ENCODE measurements around the gene COA8.

Gene COA8

DNA sequence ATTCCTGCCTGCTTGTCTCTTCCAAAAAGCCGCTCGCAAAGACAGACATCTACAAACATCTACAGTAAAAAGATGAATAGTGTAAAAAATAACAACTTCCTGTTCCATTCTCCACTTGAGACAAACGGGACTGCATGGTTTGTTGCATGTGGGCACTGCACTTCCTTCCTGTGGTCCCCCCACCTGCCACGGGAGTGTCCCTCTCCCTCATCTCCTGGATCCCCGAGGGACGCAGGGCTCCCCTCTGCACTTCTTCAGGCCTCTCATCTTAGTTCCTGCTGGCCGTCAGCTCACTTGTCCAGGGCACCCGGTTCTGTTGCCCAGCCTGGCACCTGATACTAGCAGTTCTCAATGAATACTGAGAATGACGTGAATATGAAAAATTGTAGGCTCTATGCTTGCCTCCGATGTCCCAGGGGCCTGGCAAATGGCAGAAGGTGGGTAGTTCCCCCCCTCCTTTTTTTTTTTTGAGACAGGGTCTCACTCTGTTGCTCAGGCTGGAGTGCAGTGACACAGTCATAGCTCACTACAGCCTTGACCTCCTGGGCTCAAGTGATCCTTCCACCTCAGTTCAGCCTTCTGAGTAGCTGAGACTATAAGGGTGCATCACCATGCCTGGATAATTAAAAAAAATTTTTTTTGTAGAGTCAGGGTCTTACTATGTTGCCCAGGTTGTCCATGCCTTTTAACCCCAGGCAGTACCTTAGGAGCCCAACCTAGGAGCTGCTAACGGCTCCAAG, 62.8 kb downstream of the COA8 start:
- no peak for DNase-seq

DNA sequence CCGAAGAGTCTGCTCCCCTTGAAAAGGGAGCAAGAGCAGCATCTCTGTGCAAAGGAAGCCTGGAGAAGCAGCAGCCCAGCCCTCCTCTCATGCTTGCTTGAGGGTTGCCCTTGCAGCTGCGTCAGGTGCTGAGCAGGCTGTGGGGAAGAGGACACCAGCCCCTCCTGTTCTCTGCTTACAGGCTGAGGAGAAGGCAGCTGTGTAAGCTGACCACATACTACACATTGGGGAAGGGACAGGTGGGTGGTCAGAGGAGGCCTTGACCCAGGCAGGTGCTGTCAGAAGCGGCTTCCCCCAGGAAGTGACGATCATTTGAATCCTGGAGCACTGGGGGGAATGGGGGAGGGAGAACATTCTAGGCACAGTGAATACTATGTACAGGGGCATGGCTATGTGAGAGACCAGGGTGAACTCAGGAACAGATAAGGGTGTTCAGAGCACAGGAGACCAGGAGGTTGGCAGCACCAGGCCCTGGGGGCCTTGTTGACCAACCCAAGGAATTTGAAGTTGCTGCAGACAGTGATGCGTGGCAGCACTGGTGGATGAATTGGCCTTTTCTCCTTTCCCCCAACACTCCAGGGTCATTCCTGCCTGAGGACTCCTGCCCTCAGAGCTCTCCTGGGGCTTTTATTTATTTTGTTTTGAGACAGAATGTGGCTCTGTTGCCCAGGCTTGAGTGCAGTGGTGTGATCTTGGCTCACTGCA, 63.5 kb downstream of the COA8 start:
- no peak for DNase-seq

DNA sequence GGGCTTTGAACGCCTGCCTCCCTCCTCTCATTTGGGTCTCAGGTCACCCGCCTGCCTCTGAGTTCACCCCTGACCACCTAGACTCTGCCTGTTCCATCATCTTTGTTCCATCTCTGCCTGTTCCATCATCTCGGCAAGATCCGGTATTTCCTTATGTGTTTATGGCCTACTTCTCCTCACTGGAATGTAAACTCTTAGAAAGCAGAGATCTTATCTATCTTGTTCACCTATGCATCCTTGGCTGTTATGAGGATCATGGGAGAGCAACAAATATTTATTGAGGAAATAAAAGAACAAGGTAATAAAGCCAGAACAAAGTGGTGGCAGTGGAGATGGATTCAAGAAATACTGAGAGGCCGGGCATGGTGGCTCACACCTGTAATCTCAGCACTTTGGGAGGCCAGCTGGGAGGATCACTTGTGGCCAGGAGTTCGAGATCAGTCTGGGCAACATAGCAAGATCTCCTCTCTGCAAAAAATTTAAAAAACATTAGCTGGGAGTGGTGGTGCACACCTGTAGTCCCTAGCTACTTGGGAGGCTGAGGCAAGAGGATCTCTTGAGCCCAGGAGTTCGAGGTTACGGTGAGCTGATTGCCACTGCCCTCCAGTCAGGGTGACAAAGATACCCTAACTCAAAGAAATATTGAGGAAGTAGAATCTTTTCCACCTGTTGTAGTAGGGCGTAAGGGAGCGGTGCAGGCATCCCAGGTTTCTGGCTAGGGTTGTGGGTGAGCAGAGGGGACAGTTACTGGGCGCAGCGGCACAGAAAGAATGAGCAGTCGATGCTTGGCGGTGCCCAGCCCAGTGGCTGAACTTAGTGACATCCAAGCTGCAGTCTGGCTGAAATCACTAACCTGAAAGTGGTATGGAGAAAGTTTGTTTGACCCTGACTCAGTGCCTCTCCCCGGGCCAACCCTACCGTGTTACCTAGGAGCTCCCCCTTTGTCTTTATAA, 64.6 kb downstream of the COA8 start:
- DNase-seq, result no peak

DNA sequence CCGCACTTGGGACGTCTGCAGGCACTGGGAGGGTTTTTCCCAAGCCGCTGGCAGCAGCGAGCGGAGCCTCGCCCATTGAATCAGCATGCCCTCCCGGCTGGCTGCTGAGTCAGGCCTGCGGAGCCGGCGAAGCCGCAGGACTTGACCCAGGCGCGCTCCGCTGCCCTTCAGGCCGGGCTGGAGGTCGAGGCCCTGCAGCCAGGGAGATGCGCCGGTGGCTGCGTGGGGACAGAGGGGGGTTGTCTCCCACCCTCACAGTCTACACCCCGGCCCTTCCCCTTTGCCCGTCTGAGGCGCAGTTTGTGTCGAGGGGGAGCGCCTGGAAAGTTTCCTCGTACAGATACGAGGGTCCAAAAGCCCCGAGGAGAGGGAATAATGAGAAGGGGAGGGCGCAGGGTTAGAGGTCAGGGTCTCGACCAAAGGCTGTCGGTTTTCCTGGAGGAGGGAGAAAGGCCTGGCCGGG, 65.5 kb downstream of the COA8 start:
- peak; percentile 78 for DNase-seq

DNA sequence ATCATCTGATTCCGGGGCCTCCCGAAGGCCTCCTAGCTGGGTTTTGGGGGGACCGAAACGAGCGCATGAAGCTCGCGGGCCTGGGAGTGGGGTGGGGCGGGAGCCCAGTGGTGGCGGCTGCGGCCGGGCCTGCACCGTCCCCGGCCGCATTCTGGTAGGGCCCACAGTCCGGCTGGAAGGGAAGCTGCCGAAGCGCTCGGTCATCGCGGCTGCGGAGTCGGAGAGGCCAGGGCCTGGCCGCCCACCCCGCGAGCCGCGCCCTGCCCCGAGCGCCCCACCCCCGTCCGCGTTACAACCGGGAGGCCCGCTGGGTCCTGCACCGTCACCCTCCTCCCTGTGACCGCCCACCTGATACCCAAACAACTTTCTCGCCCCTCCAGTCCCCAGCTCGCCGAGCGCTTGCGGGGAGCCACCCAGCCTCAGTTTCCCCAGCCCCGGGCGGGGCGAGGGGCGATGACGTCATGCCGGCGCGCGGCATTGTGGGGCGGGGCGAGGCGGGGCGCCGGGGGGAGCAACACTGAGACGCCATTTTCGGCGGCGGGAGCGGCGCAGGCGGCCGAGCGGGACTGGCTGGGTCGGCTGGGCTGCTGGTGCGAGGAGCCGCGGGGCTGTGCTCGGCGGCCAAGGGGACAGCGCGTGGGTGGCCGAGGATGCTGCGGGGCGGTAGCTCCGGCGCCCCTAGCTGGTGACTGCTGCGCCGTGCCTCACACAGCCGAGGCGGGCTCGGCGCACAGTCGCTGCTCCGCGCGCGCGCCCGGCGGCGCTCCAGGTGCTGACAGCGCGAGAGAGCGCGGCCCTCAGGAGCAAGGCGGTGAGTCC, 66.1 kb downstream of the COA8 start, which contains the start of gene KLC1:
TSS of gene KLC1 (plus strand) at position 528 of the 819 bp plus-strand sequence. CDS start 25,354 bp downstream, outside the sequence.
- DNase-seq, result peak; percentile 90

DNA sequence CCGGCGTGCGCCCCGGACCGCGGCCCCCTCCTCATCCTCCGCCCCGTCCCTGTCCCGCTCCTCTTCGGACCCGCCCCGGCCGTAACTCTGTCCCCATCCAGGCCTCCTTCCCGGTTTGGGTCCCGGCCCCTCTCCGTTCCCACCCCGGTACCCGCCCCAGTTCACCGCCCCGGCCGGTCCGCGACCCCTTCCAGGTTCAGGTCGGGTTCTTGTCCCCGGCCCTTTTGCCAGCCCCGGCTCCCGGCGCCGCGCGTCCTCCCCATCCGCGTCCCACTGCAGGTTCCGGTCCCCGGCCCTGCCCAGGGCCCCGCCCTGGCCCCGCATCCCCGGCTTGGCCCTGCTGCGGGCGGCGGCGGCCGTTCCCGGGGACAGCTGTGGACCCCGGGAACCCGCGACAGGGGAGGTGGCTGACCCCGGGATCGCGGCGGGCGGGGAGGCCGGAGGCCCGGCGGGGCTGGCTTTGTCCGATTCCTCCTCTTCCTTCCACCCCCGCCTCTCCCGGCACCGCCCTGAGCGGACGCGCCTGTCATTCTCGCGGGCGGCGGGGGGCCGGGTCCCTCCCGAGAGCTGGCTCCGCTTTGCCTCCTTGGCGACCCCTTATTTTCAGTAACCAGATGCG, 66.9 kb downstream of the COA8 start:
- DNase-seq, result peak; percentile 62

DNA sequence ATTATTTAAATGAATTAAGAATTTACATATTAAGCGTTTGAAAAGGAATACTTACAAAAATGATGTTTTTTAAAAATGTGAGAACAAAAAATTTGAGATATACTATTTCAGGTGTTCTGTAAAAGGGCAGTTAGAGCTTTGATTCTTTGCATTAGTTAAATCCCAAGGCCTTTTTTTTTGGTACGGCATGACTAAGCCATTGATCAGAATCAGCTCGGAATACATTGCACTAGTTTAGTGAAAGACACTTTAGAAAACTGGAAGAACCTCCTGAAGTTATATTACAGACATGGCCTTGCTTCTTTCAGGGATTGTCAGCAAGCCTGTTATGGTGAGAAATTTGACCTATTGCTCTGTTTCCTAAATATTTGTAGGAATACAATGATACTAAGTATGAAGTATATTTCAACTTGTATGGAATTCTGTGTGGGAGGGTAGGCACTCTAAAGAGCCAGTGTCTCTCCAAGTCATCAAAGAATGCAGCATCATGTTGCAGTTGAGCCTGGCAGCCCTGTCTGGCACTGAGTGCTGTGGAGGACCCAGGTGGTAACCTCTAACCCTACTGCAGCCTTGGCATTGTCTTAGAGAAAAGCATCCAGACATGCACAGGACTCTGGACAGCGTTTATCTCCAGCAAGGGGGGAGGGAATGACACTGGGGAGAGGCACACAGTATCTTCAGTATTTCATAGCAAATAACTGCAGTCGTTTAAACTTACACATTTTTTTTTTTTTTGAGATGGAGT, 67.8 kb downstream of the COA8 start:
- DNase-seq, result no peak

DNA sequence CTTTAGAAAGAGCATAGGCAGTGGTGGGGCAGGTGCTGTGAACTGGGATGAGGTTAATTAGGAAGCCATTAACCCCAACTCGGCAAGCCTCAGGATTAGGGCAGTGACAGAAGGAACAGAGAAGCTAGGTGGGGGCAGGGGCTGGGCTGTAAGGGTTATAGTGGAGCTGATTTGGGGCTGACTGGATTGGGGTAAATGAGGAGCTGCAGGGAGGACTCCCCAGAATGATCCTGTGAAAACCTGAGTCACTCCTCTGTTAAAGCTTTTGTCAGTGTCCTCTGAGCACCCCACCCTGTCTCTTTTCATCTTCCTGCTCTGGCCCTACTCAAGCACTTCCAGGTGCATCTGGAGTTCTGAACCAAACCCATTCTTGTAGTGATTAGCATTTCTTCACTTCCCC, 70.6 kb downstream of the COA8 start:
- no peak for DNase-seq

DNA sequence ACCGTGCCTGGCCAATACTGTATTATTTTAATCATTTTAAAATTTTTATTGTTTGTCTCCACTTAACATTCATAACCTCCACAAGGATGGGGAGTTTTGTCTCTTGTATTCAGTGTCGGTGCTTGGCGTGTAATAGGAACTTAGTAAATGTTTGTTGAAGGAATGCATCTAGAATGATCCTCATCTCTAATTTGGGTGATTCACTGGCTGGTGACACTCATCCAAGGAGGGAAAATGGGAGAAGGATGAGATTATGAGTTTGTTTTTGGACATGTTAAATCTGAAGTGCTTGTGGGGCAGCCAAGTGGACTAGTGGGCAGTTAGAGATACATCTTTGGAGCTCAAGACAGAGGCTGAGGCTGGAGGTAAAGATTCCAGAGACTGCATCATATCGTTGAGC, 71.4 kb downstream of the COA8 start:
- DNase-seq, result no peak

DNA sequence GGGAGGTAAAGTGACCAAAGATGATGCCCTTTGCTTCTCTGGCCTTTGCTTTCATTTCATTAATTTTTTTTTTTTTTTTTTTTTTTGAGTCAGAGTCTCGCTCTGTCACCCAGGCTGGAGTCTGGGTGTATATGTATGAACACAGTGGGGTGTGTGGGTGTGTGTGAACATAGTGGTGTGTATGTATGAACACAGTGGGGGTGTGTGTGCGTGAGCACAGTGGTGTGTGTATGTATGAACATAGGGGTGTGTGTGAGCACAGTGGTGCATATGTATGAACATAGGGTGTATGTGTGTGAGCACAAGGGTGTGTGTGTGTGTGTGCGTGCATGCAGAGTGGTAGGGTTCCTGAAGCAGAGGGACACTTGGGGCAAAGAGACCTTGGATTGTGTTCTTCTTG, 75.8 kb downstream of the COA8 start:
- DNase-seq, result no peak
